SK-N-SH treated with all-trans-retinoic acid at 6 μM for 48 hours (cell line): ENCODE results near the gene STK32B.

Experiments used
- ARNTL ChIP-seq: fragments of 450-650 bp; formaldehyde crosslinking; IDR thresholded peaks from 2 replicates; pipeline ENCODE4 v1.5.0; 2020; ENCODE audit warnings: low read depth, mild to moderate bottlenecking, moderate library complexity, borderline replicate concordance
- CSDC2 ChIP-seq: fragments of 250-450 bp; sonication (Bioruptor Pico); IDR thresholded peaks from 2 replicates; pipeline ENCODE4 v1.5.0; 2020; ENCODE audit warnings: mild to moderate bottlenecking, moderate library complexity
- ESRRG ChIP-seq: fragments of 250-450 bp; sonication (Bioruptor Pico); IDR thresholded peaks from 2 replicates; pipeline ENCODE4 v1.6.1; 2021; ENCODE audit warnings: mild to moderate bottlenecking
- ISL1 ChIP-seq: fragments of 250-450 bp; sonication (Bioruptor Pico); IDR thresholded peaks from 2 replicates; pipeline ENCODE4 v2.1.2; 2022; ENCODE audit warnings: mild to moderate bottlenecking, moderate library complexity
- OSR1 ChIP-seq: fragments of 250-450 bp; sonication (Bioruptor Pico); IDR thresholded peaks from 2 replicates; pipeline ENCODE4 v1.8.0; 2022; ENCODE audit warnings: moderate library complexity, mild to moderate bottlenecking, inconsistent platforms
- RARB ChIP-seq: fragments of 250-450 bp; sonication (Bioruptor Pico); IDR thresholded peaks from 2 replicates; pipeline ENCODE4 v1.8.0; 2021; ENCODE audit warnings: mild to moderate bottlenecking, moderate library complexity
- TCF4 ChIP-seq: fragments of 250-450 bp; sonication (Bioruptor Pico); IDR thresholded peaks from 2 replicates; pipeline ENCODE4 v1.8.0; 2021; ENCODE audit warnings: mild to moderate bottlenecking, moderate library complexity, borderline replicate concordance
- ZC3H10 ChIP-seq: fragments of 250-450 bp; sonication (Bioruptor Pico); IDR thresholded peaks from 2 replicates; pipeline ENCODE4 v1.5.1; 2021; ENCODE audit warnings: mild to moderate bottlenecking, moderate library complexity
- ZFP30 ChIP-seq: fragments of 450-650 bp; formaldehyde crosslinking; IDR thresholded peaks from 2 replicates; pipeline ENCODE4 v1.5.0; 2022; ENCODE audit warnings: mild to moderate bottlenecking, moderate library complexity
- TF ChIP-seq, protein P1 (sequence below): fragments of 250-450 bp; sonication (Bioruptor Pico); IDR thresholded peaks from 2 replicates; pipeline ENCODE4 v1.8.0; 2020; ENCODE audit warnings: mild to moderate bottlenecking, moderate library complexity, borderline replicate concordance
- TF ChIP-seq, protein P2 (sequence below): fragments of 250-450 bp; sonication (Bioruptor Pico); IDR thresholded peaks from 2 replicates; pipeline ENCODE4 v1.5.0; 2020; ENCODE audit warnings: mild to moderate bottlenecking, moderate library complexity

DNA sequence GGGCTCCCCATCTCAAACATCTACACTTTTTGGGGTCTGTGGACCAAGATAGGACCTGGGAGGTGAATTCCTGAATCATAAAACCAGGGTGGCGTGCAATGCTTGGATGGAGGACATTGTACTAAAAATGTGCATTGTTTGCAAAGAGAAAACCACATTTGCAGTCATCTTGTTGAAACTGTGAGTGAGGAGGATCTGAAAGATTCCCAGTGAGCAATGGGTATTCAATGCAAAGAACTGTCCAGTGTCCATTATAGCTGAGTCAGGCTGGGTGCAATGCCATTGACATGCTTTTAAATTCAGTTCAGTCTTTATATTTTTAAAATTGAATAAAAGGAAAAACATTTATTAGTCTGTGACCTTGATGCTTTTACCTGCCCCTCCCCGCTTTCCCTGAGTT, 215.7 kb downstream of the STK32B start:
- TF ChIP-seq ZC3H10, result no peak
- TF ChIP-seq RARB (CRISPR knock-in tag), result no peak
- TF ChIP-seq TCF4 (CRISPR knock-in tag), result no peak
- no peak for TF ChIP-seq ESRRG (CRISPR knock-in tag)
- TF ChIP-seq ZFP30 (CRISPR knock-in tag), result no peak
- no peak for TF ChIP-seq ISL1 (CRISPR knock-in tag)
- TF ChIP-seq OSR1 (CRISPR knock-in tag), result no peak
- TF ChIP-seq, protein P1, sequence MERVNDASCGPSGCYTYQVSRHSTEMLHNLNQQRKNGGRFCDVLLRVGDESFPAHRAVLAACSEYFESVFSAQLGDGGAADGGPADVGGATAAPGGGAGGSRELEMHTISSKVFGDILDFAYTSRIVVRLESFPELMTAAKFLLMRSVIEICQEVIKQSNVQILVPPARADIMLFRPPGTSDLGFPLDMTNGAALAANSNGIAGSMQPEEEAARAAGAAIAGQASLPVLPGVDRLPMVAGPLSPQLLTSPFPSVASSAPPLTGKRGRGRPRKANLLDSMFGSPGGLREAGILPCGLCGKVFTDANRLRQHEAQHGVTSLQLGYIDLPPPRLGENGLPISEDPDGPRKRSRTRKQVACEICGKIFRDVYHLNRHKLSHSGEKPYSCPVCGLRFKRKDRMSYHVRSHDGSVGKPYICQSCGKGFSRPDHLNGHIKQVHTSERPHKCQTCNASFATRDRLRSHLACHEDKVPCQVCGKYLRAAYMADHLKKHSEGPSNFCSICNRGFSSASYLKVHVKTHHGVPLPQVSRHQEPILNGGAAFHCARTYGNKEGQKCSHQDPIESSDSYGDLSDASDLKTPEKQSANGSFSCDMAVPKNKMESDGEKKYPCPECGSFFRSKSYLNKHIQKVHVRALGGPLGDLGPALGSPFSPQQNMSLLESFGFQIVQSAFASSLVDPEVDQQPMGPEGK (CRISPR knock-in tag), result no peak
- no peak for TF ChIP-seq CSDC2 (CRISPR knock-in tag)
- TF ChIP-seq ARNTL (CRISPR knock-in tag), result no peak
- TF ChIP-seq, protein P2, sequence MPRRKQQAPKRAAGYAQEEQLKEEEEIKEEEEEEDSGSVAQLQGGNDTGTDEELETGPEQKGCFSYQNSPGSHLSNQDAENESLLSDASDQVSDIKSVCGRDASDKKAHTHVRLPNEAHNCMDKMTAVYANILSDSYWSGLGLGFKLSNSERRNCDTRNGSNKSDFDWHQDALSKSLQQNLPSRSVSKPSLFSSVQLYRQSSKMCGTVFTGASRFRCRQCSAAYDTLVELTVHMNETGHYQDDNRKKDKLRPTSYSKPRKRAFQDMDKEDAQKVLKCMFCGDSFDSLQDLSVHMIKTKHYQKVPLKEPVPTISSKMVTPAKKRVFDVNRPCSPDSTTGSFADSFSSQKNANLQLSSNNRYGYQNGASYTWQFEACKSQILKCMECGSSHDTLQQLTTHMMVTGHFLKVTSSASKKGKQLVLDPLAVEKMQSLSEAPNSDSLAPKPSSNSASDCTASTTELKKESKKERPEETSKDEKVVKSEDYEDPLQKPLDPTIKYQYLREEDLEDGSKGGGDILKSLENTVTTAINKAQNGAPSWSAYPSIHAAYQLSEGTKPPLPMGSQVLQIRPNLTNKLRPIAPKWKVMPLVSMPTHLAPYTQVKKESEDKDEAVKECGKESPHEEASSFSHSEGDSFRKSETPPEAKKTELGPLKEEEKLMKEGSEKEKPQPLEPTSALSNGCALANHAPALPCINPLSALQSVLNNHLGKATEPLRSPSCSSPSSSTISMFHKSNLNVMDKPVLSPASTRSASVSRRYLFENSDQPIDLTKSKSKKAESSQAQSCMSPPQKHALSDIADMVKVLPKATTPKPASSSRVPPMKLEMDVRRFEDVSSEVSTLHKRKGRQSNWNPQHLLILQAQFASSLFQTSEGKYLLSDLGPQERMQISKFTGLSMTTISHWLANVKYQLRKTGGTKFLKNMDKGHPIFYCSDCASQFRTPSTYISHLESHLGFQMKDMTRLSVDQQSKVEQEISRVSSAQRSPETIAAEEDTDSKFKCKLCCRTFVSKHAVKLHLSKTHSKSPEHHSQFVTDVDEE (CRISPR knock-in tag), result no peak
